NCI-H2107 treated with DMSO at 0.1 percent for 48 hours (cell line): Measurements from ENCODE around the gene HCRTR1.
A peak's percentile ranks its signal among the peaks of the same experiment; 100 is the strongest.

Experiments
- DNase-seq: peaks from one replicate; lab custom pipeline; 2025; ENCODE audit not compliant: unreplicated experiment; lab: John Stamatoyannopoulos, UW

HCRTR1 gene

GRCh38 chr1:31666263-31666963 is 48.9 kb downstream of the HCRTR1 start:
- DNase-seq, result peak; percentile 17

- no peak for DNase-seq
Observed at GRCh38 chr1:31667065-31667785, 49.7 kb downstream of the HCRTR1 start.

GRCh38 chr1:31668303-31668883 is 50.9 kb downstream of the HCRTR1 start:
- no peak for DNase-seq

DNA sequence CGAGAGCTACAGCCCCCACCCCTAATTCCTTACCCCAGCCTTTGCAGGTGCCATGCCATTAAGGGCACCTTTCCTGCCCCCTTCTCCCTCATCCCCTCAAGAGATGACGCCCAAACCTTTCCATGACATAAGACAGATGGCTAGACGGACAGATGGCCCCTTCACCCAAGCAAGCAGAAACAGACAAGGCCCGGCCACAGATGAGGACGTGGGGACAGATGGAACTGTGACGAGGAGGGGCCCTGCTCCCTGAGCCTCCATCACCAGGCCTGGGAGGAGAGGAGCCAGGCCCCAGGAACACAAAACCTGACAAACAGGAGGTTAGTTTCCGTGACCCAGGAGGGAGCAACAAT is 51.9 kb downstream of the HCRTR1 start:
- DNase-seq, result no peak

DNA sequence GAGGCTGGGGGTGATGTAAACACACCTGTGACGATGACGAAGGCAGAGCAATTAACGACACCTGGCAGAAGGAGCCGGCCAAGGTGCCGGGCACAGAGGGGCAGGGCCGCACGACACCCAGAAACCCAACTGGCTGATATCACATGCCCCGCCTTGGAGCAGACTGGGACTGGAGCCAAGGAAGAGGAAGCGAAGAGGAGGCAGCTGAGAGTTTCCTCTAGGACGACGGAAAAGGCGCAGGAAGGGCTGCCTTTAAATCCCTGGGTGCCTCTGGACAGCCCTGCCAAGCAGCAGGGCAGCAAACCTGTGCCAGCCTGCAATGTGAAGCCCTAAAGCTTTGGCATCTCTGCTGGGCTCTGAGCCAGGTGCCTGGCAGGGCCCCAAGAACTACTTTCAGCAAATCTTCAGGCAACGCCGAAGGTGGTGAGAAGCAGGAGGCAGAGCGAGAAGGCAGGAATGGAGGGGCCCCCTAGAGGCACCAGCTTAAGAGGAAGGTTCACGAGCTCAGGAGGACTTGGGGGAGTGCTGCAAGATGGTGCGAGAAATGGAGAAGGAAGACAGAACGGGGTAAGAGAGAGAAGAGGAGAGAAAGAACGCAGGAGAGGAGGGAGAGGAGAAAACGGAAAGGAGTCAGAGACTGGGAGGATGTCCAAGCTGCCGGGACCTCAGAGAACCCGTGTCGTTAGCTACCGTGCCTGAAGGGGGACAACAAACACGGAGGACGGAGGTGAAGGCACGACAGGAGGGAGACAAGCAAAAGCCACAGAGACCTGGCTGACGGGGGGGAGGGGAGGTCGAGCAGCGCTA is 52.5 kb downstream of the HCRTR1 start:
- DNase-seq, result peak; percentile 93

DNA sequence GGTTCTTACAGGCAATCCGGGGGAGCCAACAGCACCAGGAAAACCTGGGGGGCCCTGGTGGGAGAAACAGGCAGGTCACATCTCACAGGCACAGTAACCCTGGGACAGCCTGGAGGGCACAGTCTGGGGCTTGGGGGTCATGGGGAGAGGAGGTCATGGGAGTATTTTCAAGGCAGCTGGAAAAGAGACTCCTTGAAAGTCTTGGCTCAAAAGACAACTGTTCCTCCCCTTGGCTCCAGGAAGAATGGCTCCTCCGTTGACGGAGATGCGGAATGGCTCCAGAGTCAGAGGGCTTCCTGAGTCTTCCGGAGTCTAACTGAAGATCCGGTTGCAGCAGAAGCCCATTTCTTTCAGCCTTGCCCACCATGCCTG is 53.1 kb downstream of the HCRTR1 start:
- no peak for DNase-seq

DNA sequence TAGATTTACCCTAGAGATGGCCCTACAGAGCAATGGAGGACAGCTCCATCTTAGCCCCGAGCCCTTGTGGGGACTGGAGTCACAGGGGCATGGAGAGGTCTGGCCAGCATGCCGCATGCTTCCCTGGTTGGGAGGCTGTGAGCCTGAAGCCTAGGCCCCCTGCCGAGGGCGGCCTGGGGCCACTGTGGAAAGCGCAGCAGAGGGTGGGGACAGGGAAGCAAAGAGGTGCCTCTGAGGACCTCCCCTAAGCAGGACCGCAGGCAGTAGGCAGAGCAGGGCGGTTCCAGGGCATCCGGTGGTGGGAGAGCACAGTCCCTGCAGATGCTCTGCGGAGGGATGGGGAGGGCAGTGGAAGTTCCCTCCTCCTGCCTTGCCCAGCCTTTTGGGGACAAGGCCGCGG is 53.7 kb downstream of the HCRTR1 start:
- no peak for DNase-seq

DNA sequence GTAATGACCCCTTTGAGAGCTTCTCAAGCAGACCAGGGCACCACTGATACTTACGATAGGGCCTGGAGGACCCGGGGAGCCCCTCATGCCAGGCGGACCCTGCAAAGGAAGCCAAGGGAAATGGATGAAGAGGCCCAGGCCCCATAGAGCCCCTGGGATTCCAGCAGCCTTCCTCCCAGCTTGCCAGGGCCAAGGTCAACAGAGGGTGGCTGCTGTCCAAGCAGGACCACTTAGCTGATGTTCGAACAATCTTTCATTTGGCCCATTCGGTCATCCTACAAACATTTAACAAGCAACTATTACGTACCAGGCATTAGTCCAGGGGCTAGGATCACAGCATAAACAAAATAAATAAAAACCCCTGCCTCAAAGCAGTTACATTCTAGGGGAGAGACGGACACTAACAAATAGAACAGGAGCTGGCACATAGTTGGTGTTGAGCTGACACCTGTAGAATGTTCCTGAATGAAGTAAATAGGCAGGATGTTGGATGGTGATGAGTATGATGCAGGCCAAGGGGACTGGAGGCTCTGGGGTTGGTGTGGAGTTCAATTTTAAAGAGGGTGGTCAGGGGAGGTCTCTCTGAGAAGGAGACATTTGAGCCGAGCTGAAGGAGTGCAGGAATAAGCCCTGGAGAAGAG is 54.2 kb downstream of the HCRTR1 start:
- no peak for DNase-seq

GRCh38 chr1:31672986-31673385 is 55.5 kb downstream of the HCRTR1 start:
- no peak for DNase-seq

- DNase-seq, result no peak
Observed at GRCh38 chr1:31673433-31673832, 55.9 kb downstream of the HCRTR1 start.

DNA sequence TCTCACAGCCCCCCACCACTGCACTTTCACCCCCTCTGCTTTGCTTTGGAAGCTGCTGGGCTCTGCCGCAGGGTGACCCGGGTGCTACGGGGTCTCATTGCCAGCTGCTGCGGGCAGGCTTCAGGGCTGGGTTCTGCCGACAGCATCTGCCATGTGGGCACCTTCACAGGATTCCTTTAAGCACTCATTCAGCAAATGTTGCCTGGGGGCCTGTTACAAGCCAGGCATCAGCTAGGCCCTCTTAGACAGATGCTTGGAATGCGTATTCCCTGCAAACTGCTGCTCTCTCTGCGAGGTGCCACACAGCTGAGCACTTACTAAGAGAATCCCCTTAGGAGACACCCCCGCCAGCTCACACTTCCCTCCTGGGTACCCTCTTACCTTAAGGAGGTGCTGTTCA is 57.1 kb downstream of the HCRTR1 start:
- no peak for DNase-seq

DNA sequence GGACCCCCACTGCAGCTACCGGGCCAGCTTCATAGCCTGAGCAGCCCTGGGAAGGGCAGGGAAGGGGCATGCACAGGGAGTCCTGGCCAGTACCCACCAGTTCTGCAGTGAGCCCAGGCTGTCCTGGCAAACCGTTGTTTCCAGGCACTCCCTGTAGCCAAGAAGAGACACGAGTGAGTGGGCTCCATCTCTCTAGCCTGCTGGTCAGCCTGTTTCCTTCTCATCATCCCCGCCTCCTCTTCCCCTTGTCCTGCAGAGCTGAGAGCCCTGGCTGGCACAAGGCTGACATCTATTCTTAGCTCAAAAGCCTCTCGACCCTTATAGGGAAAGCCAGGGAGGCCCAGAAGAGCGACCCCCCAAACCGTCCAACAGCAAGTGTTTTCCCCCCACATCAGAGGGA is 57.7 kb downstream of the HCRTR1 start:
- no peak for DNase-seq

- no peak for DNase-seq
Observed at GRCh38 chr1:31675756-31676155, 58.3 kb downstream of the HCRTR1 start.
